ENCODE measurements around the gene MEN1.
"Not testable (repeated sequence)": the region's sequence is repeated elsewhere in the genome, so short reads cannot be mapped to it uniquely, and the experiment has no call there.

Gene MEN1

GRCh38 chr11:64834031-64834722, 23.8 kb upstream of the MEN1 start:
- no peak for TF ChIP-seq JUND (IDR thresholded peaks at IDR 0.05; ENCODE audit: low read depth)
- no peak for DNase-seq (ENCODE audit: low read depth in 1 of 2, low spot score in 1 of 2)
- in situ Hi-C loops (cut with HindIII; ENCODE audit: low pct_unique_long_range_greater_than_20kb, low sequenced_read_pairs), result no loop called here

GRCh38 chr11:64833509-64833908, 23.2 kb upstream of the MEN1 start:
- no peak for DNase-seq (ENCODE audit: low read depth in 1 of 2, low spot score in 1 of 2)
- in situ Hi-C loops (cut with HindIII; ENCODE audit: low pct_unique_long_range_greater_than_20kb, low sequenced_read_pairs), result no loop called here
- TF ChIP-seq JUND (IDR thresholded peaks at IDR 0.05; ENCODE audit: low read depth), result no peak

GRCh38 chr11:64833198-64833502, 22.8 kb upstream of the MEN1 start:
- TF ChIP-seq JUND (IDR thresholded peaks at IDR 0.05; ENCODE audit: low read depth), result no peak

GRCh38 chr11:64832467-64833197, 22.3 kb upstream of the MEN1 start:
- in situ Hi-C loops (cut with HindIII; ENCODE audit: low pct_unique_long_range_greater_than_20kb, low sequenced_read_pairs), result no loop called here
- no peak for TF ChIP-seq JUND (IDR thresholded peaks at IDR 0.05; ENCODE audit: low read depth)
- no peak for DNase-seq (ENCODE audit: low read depth in 1 of 2, low spot score in 1 of 2)

More at GRCh38 chr11:64833198-64833502, 22.8 kb upstream of the MEN1 start:
- in situ Hi-C loops (cut with HindIII; ENCODE audit: low pct_unique_long_range_greater_than_20kb, low sequenced_read_pairs), result no loop called here
- no peak for DNase-seq (ENCODE audit: low read depth in 1 of 2, low spot score in 1 of 2)

- DNase-seq (ENCODE audit: low read depth in 1 of 2, low spot score in 1 of 2), result no peak
- in situ Hi-C loops (cut with HindIII; ENCODE audit: low pct_unique_long_range_greater_than_20kb, low sequenced_read_pairs), result no loop called here
- TF ChIP-seq JUND (IDR thresholded peaks at IDR 0.05; ENCODE audit: low read depth), result no peak
Observed at GRCh38 chr11:64831411-64831891, 21.1 kb upstream of the MEN1 start.

GRCh38 chr11:64829536-64830251, 19.3 kb upstream of the MEN1 start:
- no peak for DNase-seq (ENCODE audit: low read depth in 1 of 2, low spot score in 1 of 2)
- TF ChIP-seq JUND (IDR thresholded peaks at IDR 0.05; ENCODE audit: low read depth), result no peak
- in situ Hi-C loops (cut with HindIII; ENCODE audit: low pct_unique_long_range_greater_than_20kb, low sequenced_read_pairs), result no loop called here

- TF ChIP-seq JUND (IDR thresholded peaks at IDR 0.05; ENCODE audit: low read depth), result no peak
- DNase-seq (ENCODE audit: low read depth in 1 of 2, low spot score in 1 of 2), result no peak
- in situ Hi-C loops (cut with HindIII; ENCODE audit: low pct_unique_long_range_greater_than_20kb, low sequenced_read_pairs), result no loop called here
Observed at GRCh38 chr11:64827451-64827839, 17.1 kb upstream of the MEN1 start.

- in situ Hi-C loops (cut with HindIII; ENCODE audit: low pct_unique_long_range_greater_than_20kb, low sequenced_read_pairs), result no loop called here
- no peak for TF ChIP-seq JUND (IDR thresholded peaks at IDR 0.05; ENCODE audit: low read depth)
- no peak for DNase-seq (ENCODE audit: low read depth in 1 of 2, low spot score in 1 of 2)
Observed at GRCh38 chr11:64826578-64827450, 16.5 kb upstream of the MEN1 start.

GRCh38 chr11:64826062-64826461, 15.7 kb upstream of the MEN1 start:
- in situ Hi-C loops (cut with HindIII; ENCODE audit: low pct_unique_long_range_greater_than_20kb, low sequenced_read_pairs), result no loop called here

GRCh38 chr11:64823568-64824119, 13.3 kb upstream of the MEN1 start:
- DNase-seq (ENCODE audit: low read depth in 1 of 2, low spot score in 1 of 2), result no peak
- TF ChIP-seq JUND (IDR thresholded peaks at IDR 0.05; ENCODE audit: low read depth), result no peak
- in situ Hi-C loops (cut with HindIII; ENCODE audit: low pct_unique_long_range_greater_than_20kb, low sequenced_read_pairs), result no loop called here

More at GRCh38 chr11:64826062-64826461, 15.7 kb upstream of the MEN1 start:
- no peak for DNase-seq (ENCODE audit: low read depth in 1 of 2, low spot score in 1 of 2)
- no peak for TF ChIP-seq JUND (IDR thresholded peaks at IDR 0.05; ENCODE audit: low read depth)

GRCh38 chr11:64817476-64817875, 7.1 kb upstream of the MEN1 start:
- no peak for TF ChIP-seq JUND (IDR thresholded peaks at IDR 0.05; ENCODE audit: low read depth)
- no peak for DNase-seq (ENCODE audit: low read depth in 1 of 2, low spot score in 1 of 2)
- in situ Hi-C loops (cut with HindIII; ENCODE audit: low pct_unique_long_range_greater_than_20kb, low sequenced_read_pairs), result no loop called here

- DNase-seq (ENCODE audit: low read depth in 1 of 2, low spot score in 1 of 2); in situ Hi-C loops (cut with HindIII; ENCODE audit: low pct_unique_long_range_greater_than_20kb, low sequenced_read_pairs): not testable (repeated sequence)
Observed at GRCh38 chr11:64815433-64815832, 5.1 kb upstream of the MEN1 start.
